Fibroblast of mammary gland (primary cell): Measurements from ENCODE around the gene SIGLECL1.
"Not testable (repeated sequence)": the region's sequence is repeated elsewhere in the genome, so short reads cannot be mapped to it uniquely, and the experiment has no call there.

Source experiments
- DNase-seq: peaks from one replicate; pipeline ENCODE4 v3.0.0-alpha.2; 2010; ENCODE audit warnings: low read depth
- H3K4me3 ChIP-seq: 2 replicates; pipeline ENCODE4 v1.5.1; 2011; ENCODE audit warnings: low read depth, mild to moderate bottlenecking, low read length, moderate library complexity; ENCODE audit not compliant: control insufficient read depth
- TF ChIP-seq, protein P1 (sequence below): conservative IDR thresholded peaks from 2 replicates; pipeline ENCODE4 v1.5.1; 2011; ENCODE audit warnings: low read depth, low read length, inconsistent platforms; ENCODE audit not compliant: control insufficient read depth, insufficient read depth

The SIGLECL1 gene

DNA sequence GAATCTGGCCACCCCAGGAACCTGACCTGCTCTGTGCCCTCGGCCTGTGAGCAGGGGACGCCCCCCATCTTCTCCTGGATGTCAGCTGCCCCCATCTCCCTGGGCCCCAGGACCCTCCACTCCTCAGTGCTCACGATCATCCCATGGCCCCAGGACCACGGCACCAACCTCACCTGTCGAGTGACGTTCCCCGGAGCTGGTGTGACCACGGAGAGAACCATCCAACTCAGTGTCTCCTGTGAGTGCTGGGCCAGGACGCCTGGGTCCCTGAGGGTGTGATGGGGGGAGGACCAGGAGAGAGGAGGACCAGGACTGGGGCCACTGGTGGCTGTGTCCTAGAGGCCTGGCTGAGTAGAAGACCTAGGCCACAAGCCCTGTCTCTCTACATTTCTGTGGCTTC lies 39.0 kb upstream of the SIGLECL1 start:
- H3K4me3 ChIP-seq: no peak overlapping the region
- TF ChIP-seq, protein P1, sequence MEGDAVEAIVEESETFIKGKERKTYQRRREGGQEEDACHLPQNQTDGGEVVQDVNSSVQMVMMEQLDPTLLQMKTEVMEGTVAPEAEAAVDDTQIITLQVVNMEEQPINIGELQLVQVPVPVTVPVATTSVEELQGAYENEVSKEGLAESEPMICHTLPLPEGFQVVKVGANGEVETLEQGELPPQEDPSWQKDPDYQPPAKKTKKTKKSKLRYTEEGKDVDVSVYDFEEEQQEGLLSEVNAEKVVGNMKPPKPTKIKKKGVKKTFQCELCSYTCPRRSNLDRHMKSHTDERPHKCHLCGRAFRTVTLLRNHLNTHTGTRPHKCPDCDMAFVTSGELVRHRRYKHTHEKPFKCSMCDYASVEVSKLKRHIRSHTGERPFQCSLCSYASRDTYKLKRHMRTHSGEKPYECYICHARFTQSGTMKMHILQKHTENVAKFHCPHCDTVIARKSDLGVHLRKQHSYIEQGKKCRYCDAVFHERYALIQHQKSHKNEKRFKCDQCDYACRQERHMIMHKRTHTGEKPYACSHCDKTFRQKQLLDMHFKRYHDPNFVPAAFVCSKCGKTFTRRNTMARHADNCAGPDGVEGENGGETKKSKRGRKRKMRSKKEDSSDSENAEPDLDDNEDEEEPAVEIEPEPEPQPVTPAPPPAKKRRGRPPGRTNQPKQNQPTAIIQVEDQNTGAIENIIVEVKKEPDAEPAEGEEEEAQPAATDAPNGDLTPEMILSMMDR: no peak
- no peak for DNase-seq

DNA sequence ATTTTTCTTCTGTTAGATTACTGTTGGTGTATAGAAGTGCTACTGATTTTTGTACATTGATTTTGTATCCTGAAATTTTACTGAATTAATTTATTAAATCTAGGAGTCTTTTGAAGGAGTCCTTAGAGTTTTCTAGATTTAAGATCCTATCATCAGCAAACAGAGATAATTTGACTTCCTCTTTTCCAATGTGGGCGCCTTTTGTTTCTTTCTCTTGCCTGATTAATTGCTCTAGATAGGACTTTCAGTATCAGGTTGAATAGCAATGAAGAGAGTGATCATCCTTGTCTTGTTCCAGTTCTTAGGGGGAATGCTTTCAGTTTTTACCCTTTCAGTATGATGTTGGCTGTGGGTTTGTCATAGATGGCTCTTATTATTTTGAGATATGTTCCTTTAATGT lies 31.6 kb upstream of the SIGLECL1 start:
- no peak overlapping the region for H3K4me3 ChIP-seq
- no peak for DNase-seq
- TF ChIP-seq, protein P1: no peak

DNA sequence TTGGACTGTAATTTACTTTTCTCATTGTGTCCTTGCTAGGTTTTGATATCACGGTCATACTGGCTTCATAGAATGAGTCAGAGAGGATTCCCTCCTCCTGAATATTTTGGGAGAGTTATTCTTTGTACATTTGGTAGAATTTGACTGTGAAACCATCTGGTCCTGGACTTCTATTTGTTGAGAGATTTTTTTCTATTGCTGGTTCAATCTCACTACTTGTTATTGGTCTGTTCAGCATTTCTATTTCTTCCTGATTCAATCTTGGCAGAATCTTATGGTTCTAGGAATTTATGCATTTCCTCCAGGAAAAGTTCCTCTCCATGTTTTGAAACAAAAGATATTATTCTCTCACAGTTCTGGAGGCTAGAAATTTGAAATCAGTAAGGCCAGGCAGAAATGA lies 30.9 kb upstream of the SIGLECL1 start:
- TF ChIP-seq, protein P1: no peak
- no peak for DNase-seq
- no peak overlapping the region for H3K4me3 ChIP-seq

DNA sequence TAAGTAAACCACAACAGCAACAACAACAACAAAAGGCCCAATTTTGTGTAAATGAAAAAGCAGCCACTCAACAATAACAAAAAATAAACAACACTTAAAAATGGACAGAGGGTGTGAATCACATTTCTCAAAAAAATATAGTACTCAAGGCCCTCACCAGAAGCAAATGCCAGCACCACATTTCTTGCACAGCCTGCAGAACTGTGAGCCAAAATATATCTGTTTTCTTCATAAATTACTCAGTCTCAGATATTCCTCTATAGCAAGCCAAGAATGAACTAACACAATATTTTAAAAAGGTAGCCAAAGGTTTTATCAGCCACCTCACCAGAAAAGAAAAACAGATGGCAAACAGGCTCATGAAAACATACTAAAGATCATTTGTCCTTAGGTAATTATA lies 29.9 kb upstream of the SIGLECL1 start:
- TF ChIP-seq, protein P1: no peak
- no peak for DNase-seq
- no peak overlapping the region for H3K4me3 ChIP-seq

DNA sequence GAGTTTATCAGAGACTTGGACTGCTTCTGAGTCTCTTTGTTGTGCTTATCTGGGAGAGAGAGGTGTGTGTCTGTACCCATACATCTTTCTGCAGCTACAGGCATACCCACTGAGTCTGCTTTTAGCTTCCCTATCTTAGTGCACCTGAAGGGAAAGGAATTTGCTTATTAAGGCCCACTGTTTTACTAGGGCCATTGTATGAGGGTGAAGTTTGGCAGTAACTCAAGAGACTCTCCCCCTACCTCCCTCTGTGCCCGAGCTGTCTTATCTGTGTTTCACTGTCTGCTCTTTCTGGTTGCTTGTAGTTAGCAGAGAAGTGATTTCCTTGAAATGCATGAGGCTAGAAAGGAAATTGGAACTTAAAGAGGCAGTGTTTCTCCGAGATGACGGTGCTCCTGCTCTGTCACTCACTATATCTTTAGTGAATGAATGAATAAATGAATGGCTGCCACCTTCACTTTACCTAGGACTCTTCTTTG lies 26.7 kb upstream of the SIGLECL1 start:
- no peak for DNase-seq
- TF ChIP-seq, protein P1: no peak
- H3K4me3 ChIP-seq: no peak overlapping the region

DNA sequence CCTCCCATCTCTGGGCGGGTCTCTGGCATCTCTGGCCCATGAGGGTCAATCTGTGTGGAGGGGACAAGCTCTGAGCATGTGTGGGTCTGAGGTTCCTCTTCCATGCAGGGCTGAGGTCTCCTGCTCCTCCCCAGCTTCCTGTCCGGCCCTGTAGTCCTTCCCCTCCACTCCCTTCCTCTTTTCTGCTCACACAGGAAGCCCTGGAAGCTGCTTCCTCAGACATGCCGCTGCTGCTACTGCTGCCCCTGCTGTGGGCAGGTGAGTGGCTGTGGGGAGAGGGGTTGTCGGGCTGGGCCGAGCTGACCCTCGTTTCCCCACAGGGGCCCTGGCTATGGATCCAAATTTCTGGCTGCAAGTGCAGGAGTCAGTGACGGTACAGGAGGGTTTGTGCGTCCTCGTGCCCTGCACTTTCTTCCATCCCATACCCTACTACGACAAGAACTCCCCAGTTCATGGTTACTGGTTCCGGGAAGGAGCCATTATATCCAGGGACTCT lies 25.9 kb upstream of the SIGLECL1 start, which contains the start of gene CD33:
Gene CD33 (plus strand): TSS at position 183 of the 496 bp plus-strand sequence. CDS start 39 bp downstream, at position 222.
- not testable (repeated sequence) for DNase-seq, H3K4me3 ChIP-seq

DNA sequence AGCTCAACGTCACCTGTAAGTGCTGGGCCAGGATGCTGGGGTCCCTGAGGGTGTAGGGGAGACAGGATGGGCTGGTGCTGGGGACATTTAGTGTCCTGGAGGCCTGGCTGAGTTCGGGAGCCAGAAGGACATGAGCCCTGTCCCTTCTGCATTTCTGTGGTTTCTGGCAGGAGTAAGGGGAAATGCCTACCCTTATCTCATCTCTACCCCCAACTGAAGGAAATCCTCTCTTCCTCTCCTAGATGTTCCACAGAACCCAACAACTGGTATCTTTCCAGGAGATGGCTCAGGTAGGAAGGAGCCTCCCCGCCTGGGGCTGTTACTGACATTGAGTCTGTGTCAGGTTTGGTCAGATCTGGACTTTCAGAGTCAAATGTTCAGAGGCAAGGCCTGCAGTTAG lies 24.8 kb upstream of the SIGLECL1 start:
- no peak overlapping the region for H3K4me3 ChIP-seq
- DNase-seq: no peak
- TF ChIP-seq, protein P1: no peak
